DOHH2 (cell line): ENCODE measurements around the gene ADRA1B.
A peak's percentile ranks its signal among the peaks of the same experiment; 100 is the strongest.

ENCODE experiments used
- H3F3A ChIP-seq: fragments of 200-600 bp; sonication (generic), shearing (Covaris generic); 2 replicates; pipeline ENCODE4 v1.6.0; 2016; ENCODE audit warnings: antibody characterized with exemption, mild to moderate bottlenecking; ENCODE audit not compliant: control insufficient read depth, insufficient read depth
- H3K27ac ChIP-seq: fragments of 200-600 bp; sonication (generic); 2 replicates; pipeline ENCODE4 v1.5.1; 2014; ENCODE audit warnings: low read depth, mild to moderate bottlenecking, low read length, moderate library complexity
- H3K27me3 ChIP-seq: fragments of 200-600 bp; sonication (generic); 2 replicates; pipeline ENCODE4 v1.6.1; 2014; ENCODE audit warnings: mild to moderate bottlenecking, low read length, mixed read lengths; ENCODE audit not compliant: control insufficient read depth
- H3K36me3 ChIP-seq: fragments of 200-600 bp; sonication (generic); 2 replicates; pipeline ENCODE4 v1.6.1; 2014; ENCODE audit warnings: mild to moderate bottlenecking, low read length, moderate library complexity, mixed read lengths; ENCODE audit not compliant: control insufficient read depth
- H3K4me1 ChIP-seq: fragments of 200-600 bp; sonication (generic); 2 replicates; pipeline ENCODE4 v1.6.1; 2014; ENCODE audit warnings: mild to moderate bottlenecking, low read length, mixed read lengths; ENCODE audit not compliant: control insufficient read depth
- H3K4me2 ChIP-seq: fragments of 200-600 bp; sonication (generic); 2 replicates; pipeline ENCODE4 v1.6.0; 2014; ENCODE audit warnings: mild to moderate bottlenecking, low read length, moderate library complexity
- H3K4me3 ChIP-seq: fragments of 200-600 bp; sonication (generic); 2 replicates; pipeline ENCODE4 v1.5.1; 2014; ENCODE audit warnings: mild to moderate bottlenecking, low read length, mixed read lengths
- H3K79me2 ChIP-seq: fragments of 200-600 bp; sonication (generic); 2 replicates; pipeline ENCODE4 v1.6.1; 2014; ENCODE audit warnings: mild to moderate bottlenecking, low read length, mixed read lengths; ENCODE audit not compliant: control insufficient read depth
- H3K9me2 ChIP-seq: fragments of 200-600 bp; sonication (generic); replicated peaks from 2 replicates; pipeline ENCODE4 v1.6.1; 2014; ENCODE audit warnings: mild to moderate bottlenecking, low read length, mixed read lengths; ENCODE audit not compliant: control insufficient read depth
- H3K9me3 ChIP-seq: fragments of 200-600 bp; sonication (generic); 2 replicates; pipeline ENCODE4 v1.6.1; 2014; ENCODE audit warnings: antibody characterized with exemption, low read length, mixed read lengths; ENCODE audit not compliant: control insufficient read depth, insufficient read depth
- H4K20me1 ChIP-seq: fragments of 200-600 bp; sonication (generic); 2 replicates; pipeline ENCODE4 v1.6.0; 2014; ENCODE audit warnings: low read depth, mild to moderate bottlenecking, antibody characterized with exemption, low read length, moderate library complexity; ENCODE audit not compliant: control insufficient read depth, insufficient read depth
- CTCF ChIP-seq: fragments of 200-600 bp; sonication (generic); IDR thresholded peaks from one replicate; pipeline ENCODE4 v1.5.1; 2014; ENCODE audit warnings: antibody characterized with exemption, mild to moderate bottlenecking, low read depth, low read length; ENCODE audit not compliant: poor library complexity, severe bottlenecking
- EZH2phosphoT487 ChIP-seq: fragments of 200-600 bp; sonication (generic); IDR thresholded peaks from 2 replicates; pipeline ENCODE4 v1.6.1; 2017; ENCODE audit warnings: borderline replicate concordance, mild to moderate bottlenecking, antibody characterized with exemption, low read length, moderate library complexity, mixed read lengths

ADRA1B gene

GRCh38 chr5:159978358-159978757 is 62.1 kb downstream of the ADRA1B start:
- no peaks in the 10 kb centered on the region for H3K9me3 ChIP-seq
- no peaks in the 10 kb centered on the region for H3K4me1 ChIP-seq
- no peaks in the 10 kb centered on the region for H3K79me2 ChIP-seq
- H3F3A ChIP-seq: no peaks in the 10 kb centered on the region
- H3K27me3 ChIP-seq: peaks cover 4% of the 10 kb centered on the region; the same call in 1 of the 2 replicates
- H3K9me2 ChIP-seq: no peaks in the 10 kb centered on the region
- no peak overlapping the region for H3K4me3 ChIP-seq
- H3K27ac ChIP-seq: no peak overlapping the region
- TF ChIP-seq CTCF (no peak), EZH2phosphoT487 (no peak)
- no peaks in the 10 kb centered on the region for H3K36me3 ChIP-seq
- H3K4me2 ChIP-seq: no peak overlapping the region
- no peaks in the 10 kb centered on the region for H4K20me1 ChIP-seq

GRCh38 chr5:159982421-159983173 is 66.3 kb downstream of the ADRA1B start:
- Histone ChIP-seq H3K4me2 (no peak overlapping the region), H3K79me2 (no peaks in the 10 kb centered on the region), H3K9me2 (no peaks in the 10 kb centered on the region), H3K36me3 (no peaks in the 10 kb centered on the region), H3K27ac (no peak overlapping the region), H3K27me3 (peaks cover 21% of the 10 kb centered on the region), H3K9me3 (no peaks in the 10 kb centered on the region), H4K20me1 (no peaks in the 10 kb centered on the region), H3F3A (no peaks in the 10 kb centered on the region), H3K4me1 (peaks cover 6% of the 10 kb centered on the region; the same call in 1 of the 2 replicates), H3K4me3 (no peak overlapping the region)
- TF ChIP-seq EZH2phosphoT487 (no peak), CTCF (no peak)

GRCh38 chr5:159987031-159987674 is 70.9 kb downstream of the ADRA1B start:
- Histone ChIP-seq H3K4me2 (peak overlapping the region; percentile 58), H3K79me2 (no peaks in the 10 kb centered on the region), H3K36me3 (no peaks in the 10 kb centered on the region), H3K9me3 (no peaks in the 10 kb centered on the region), H3K4me1 (peaks cover 9% of the 10 kb centered on the region; the same call in 1 of the 2 replicates), H4K20me1 (no peaks in the 10 kb centered on the region), H3K27ac (no peak overlapping the region), H3K27me3 (peaks cover 31% of the 10 kb centered on the region), H3K9me2 (no peaks in the 10 kb centered on the region), H3K4me3 (peak overlapping the region; percentile 40), H3F3A (no peaks in the 10 kb centered on the region)
- TF ChIP-seq EZH2phosphoT487 (no peak; the same call in 1 of the 2 replicates), CTCF (peak; percentile 71)
